ENCODE measurements around the gene TMPRSS9. TPM values are rescaled to one million over a fixed set of nuclear protein-coding genes. Genes with fewer than 3 reads are reported as not detected.

Gene TMPRSS9
- total and polyA plus RNA-seq, 2 donors from 2014 or later: not detected

GRCh38 chr19:2434721-2435265 lies 74.7 kb downstream of the TMPRSS9 start:
- intact Hi-C loops (cut with DNase I): no loop called here
- Histone ChIP-seq H3K9me3 (ENCODE audit: control insufficient read depth in 2 of 3, insufficient read depth in 1 of 3, low read length in 3 of 3) (no peaks in the 10 kb centered on the region), H3K4me3 (ENCODE audit: low read length in 3 of 3) (no peak overlapping the region), H3K9ac (ENCODE audit: low read length in 3 of 3) (no peak overlapping the region), H3K36me3 (ENCODE audit: control insufficient read depth in 2 of 3, insufficient read depth in 3 of 3, low read length in 3 of 3) (peaks cover 0 to 10% (median 4%) of the 10 kb centered on the region in 3 donors), H3K4me1 (ENCODE audit: control insufficient read depth in 2 of 3, insufficient read depth in 2 of 3, low read depth in 1 of 3, low read length in 3 of 3) (no peaks in the 10 kb centered on the region), H3K27ac (ENCODE audit: low read depth in 2 of 2, low read length in 2 of 2) (no peak overlapping the region), H3K27me3 (ENCODE audit: control insufficient read depth, insufficient read depth, low read length) (no peaks in the 10 kb centered on the region)
- DNase-seq: no peak
- no peak for FAIRE-seq
- TF ChIP-seq CTCF (IDR thresholded peaks at IDR 0.05; ENCODE audit: borderline replicate concordance, extremely low read depth, insufficient read depth): no peak

- no peak for TF ChIP-seq CTCF (IDR thresholded peaks at IDR 0.05; ENCODE audit: borderline replicate concordance, extremely low read depth, insufficient read depth)
- Histone ChIP-seq H3K27me3 (ENCODE audit: control insufficient read depth, insufficient read depth, low read length) (no peaks in the 10 kb centered on the region), H3K36me3 (ENCODE audit: control insufficient read depth in 2 of 3, insufficient read depth in 3 of 3, low read length in 3 of 3) (peaks cover 2 to 10% (median 4%) of the 10 kb centered on the region in 3 donors), H3K27ac (ENCODE audit: low read depth in 2 of 2, low read length in 2 of 2) (no peak overlapping the region), H3K4me1 (ENCODE audit: control insufficient read depth in 2 of 3, insufficient read depth in 2 of 3, low read depth in 1 of 3, low read length in 3 of 3) (no peaks in the 10 kb centered on the region), H3K4me3 (ENCODE audit: low read length in 3 of 3) (no peak overlapping the region), H3K9ac (ENCODE audit: low read length in 3 of 3) (no peak overlapping the region), H3K9me3 (ENCODE audit: control insufficient read depth in 2 of 3, insufficient read depth in 1 of 3, low read length in 3 of 3) (no peaks in the 10 kb centered on the region)
- no peak for DNase-seq
- FAIRE-seq: no peak
- intact Hi-C loops (cut with DNase I): no loop called here
Observed at GRCh38 chr19:2436384-2436783, 76.3 kb downstream of the TMPRSS9 start.

GRCh38 chr19:2436926-2437325 lies 76.9 kb downstream of the TMPRSS9 start:
- H3K9me3 ChIP-seq (ENCODE audit: control insufficient read depth in 2 of 3, insufficient read depth in 1 of 3, low read length in 3 of 3): no peaks in the 10 kb centered on the region
- H3K4me1 ChIP-seq (ENCODE audit: control insufficient read depth in 2 of 3, insufficient read depth in 2 of 3, low read depth in 1 of 3, low read length in 3 of 3): no peaks in the 10 kb centered on the region
- no peak for FAIRE-seq
- H3K36me3 ChIP-seq (ENCODE audit: control insufficient read depth in 2 of 3, insufficient read depth in 3 of 3, low read length in 3 of 3): peaks cover 2 to 10% (median 4%) of the 10 kb centered on the region in 3 donors
- no peak for TF ChIP-seq CTCF (IDR thresholded peaks at IDR 0.05; ENCODE audit: borderline replicate concordance, extremely low read depth, insufficient read depth)
- no peaks in the 10 kb centered on the region for H3K27me3 ChIP-seq (ENCODE audit: control insufficient read depth, insufficient read depth, low read length)
- no peak overlapping the region for H3K27ac ChIP-seq (ENCODE audit: low read depth in 2 of 2, low read length in 2 of 2)
- H3K9ac ChIP-seq (ENCODE audit: low read length in 3 of 3): no peak overlapping the region
- no peak overlapping the region for H3K4me3 ChIP-seq (ENCODE audit: low read length in 3 of 3)
- DNase-seq: no peak
- intact Hi-C loops (cut with DNase I): no loop called here

- Histone ChIP-seq H3K9me3 (ENCODE audit: control insufficient read depth in 2 of 3, insufficient read depth in 1 of 3, low read length in 3 of 3) (no peaks in the 10 kb centered on the region), H3K4me1 (ENCODE audit: control insufficient read depth in 2 of 3, insufficient read depth in 2 of 3, low read depth in 1 of 3, low read length in 3 of 3) (no peaks in the 10 kb centered on the region), H3K9ac (ENCODE audit: low read length in 3 of 3) (no peak overlapping the region), H3K27me3 (ENCODE audit: control insufficient read depth, insufficient read depth, low read length) (no peaks in the 10 kb centered on the region), H3K36me3 (ENCODE audit: control insufficient read depth in 2 of 3, insufficient read depth in 3 of 3, low read length in 3 of 3) (peaks cover 2 to 10% (median 4%) of the 10 kb centered on the region in 3 donors), H3K4me3 (ENCODE audit: low read length in 3 of 3) (no peak overlapping the region), H3K27ac (ENCODE audit: low read depth in 2 of 2, low read length in 2 of 2) (no peak overlapping the region)
- intact Hi-C loops (cut with DNase I): no loop called here
- TF ChIP-seq CTCF (IDR thresholded peaks at IDR 0.05; ENCODE audit: borderline replicate concordance, extremely low read depth, insufficient read depth): no peak
- DNase-seq: no peak
- FAIRE-seq: no peak
Observed at GRCh38 chr19:2438178-2438577, 78.1 kb downstream of the TMPRSS9 start.
